Mammary epithelial cell (primary cell): ENCODE results near the gene TSPAN10.

Experiments
- EZH2 ChIP-seq: IDR thresholded peaks from 2 replicates; pipeline ENCODE4 v1.6.1; 2012; ENCODE audit warnings: low read length, inconsistent platforms, borderline replicate concordance
- TF ChIP-seq, protein P1 (sequence below), 2 donors: IDR thresholded peaks in 1 of 2; conservative IDR thresholded peaks in 1 of 2; 2 replicates each; pipeline ENCODE4 v1.5.1; 2011 to 2012; ENCODE audit warnings: inconsistent platforms in 2 of 2, low read length in 2 of 2, mild to moderate bottlenecking in 2 of 2, control low read depth in 1 of 2, low read depth in 1 of 2; ENCODE audit not compliant: insufficient read depth in 1 of 2; ENCODE audit errors: extremely low read depth in 1 of 2

GRCh38 chr17:81664051-81664470 lies 27.1 kb downstream of the TSPAN10 start:
- TF ChIP-seq, protein P1, sequence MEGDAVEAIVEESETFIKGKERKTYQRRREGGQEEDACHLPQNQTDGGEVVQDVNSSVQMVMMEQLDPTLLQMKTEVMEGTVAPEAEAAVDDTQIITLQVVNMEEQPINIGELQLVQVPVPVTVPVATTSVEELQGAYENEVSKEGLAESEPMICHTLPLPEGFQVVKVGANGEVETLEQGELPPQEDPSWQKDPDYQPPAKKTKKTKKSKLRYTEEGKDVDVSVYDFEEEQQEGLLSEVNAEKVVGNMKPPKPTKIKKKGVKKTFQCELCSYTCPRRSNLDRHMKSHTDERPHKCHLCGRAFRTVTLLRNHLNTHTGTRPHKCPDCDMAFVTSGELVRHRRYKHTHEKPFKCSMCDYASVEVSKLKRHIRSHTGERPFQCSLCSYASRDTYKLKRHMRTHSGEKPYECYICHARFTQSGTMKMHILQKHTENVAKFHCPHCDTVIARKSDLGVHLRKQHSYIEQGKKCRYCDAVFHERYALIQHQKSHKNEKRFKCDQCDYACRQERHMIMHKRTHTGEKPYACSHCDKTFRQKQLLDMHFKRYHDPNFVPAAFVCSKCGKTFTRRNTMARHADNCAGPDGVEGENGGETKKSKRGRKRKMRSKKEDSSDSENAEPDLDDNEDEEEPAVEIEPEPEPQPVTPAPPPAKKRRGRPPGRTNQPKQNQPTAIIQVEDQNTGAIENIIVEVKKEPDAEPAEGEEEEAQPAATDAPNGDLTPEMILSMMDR (conservative IDR thresholded peaks at IDR 0.05 in 1 of 2, IDR thresholded peaks at IDR 0.05 in 1 of 2; ENCODE audit: extremely low read depth in 1 of 2, insufficient read depth in 1 of 2, low read depth in 1 of 2, low read length in 2 of 2), result no peak
- TF ChIP-seq EZH2, result no peak
